Activated CD8-positive, alpha-beta memory T cell treated with anti-CD3 and anti-CD28 coated beads, Interleukin-2, amount 50 U/mL, for 24 hours (primary cell): ENCODE measurements around the gene RBP5.

Experiments
- DNase-seq: peaks from one replicate; pipeline ENCODE4 v3.0.0-alpha.2; 2020; ENCODE audit errors: extremely low read depth

The RBP5 gene

GRCh38 chr12:7101047-7101693, 27.5 kb downstream of the RBP5 start:
- no peak for DNase-seq

GRCh38 chr12:7100239-7100638, 28.4 kb downstream of the RBP5 start:
- DNase-seq: no peak

GRCh38 chr12:7099290-7099996, 29.2 kb downstream of the RBP5 start:
- DNase-seq: no peak

- DNase-seq: no peak
These were observed 31.7 kb downstream of the RBP5 start for GRCh38 chr12:7096979-7097378.

- DNase-seq: no peak
These were observed 32.4 kb downstream of the RBP5 start for GRCh38 chr12:7096006-7096932.

- DNase-seq: no peak
These were observed 34.8 kb downstream of the RBP5 start for GRCh38 chr12:7093892-7094291.

GRCh38 chr12:7093486-7093885, 35.2 kb downstream of the RBP5 start:
- no peak for DNase-seq

GRCh38 chr12:7092986-7093460, 35.7 kb downstream of the RBP5 start:
- no peak for DNase-seq

- peak; percentile 37 for DNase-seq
These were observed 36.3 kb downstream of the RBP5 start, which contains the start of gene C1R for GRCh38 chr12:7092229-7092985. Gene C1R, minus strand, starts transcription at chr12:7092445. Its CDS starts 57 bp downstream, at chr12:7092388.

GRCh38 chr12:7091660-7092228, 36.9 kb downstream of the RBP5 start:
- no peak for DNase-seq

GRCh38 chr12:7091171-7091570, 37.5 kb downstream of the RBP5 start:
- DNase-seq: no peak

GRCh38 chr12:7090222-7090998, 38.3 kb downstream of the RBP5 start:
- no peak for DNase-seq

- DNase-seq: no peak
These were observed 39.4 kb downstream of the RBP5 start for GRCh38 chr12:7089196-7089871.

- DNase-seq: no peak
These were observed 45.6 kb downstream of the RBP5 start for GRCh38 chr12:7083125-7083524.

- no peak for DNase-seq
These were observed 47.7 kb downstream of the RBP5 start for GRCh38 chr12:7081037-7081436.

- DNase-seq: no peak
These were observed 48.9 kb downstream of the RBP5 start for GRCh38 chr12:7079826-7080125.

- no peak for DNase-seq
These were observed 50.5 kb downstream of the RBP5 start for GRCh38 chr12:7078163-7078562.

GRCh38 chr12:7076493-7076892, 52.2 kb downstream of the RBP5 start:
- DNase-seq: no peak

GRCh38 chr12:7075939-7076338, 52.8 kb downstream of the RBP5 start:
- no peak for DNase-seq

GRCh38 chr12:7075518-7075917, 53.2 kb downstream of the RBP5 start:
- DNase-seq: no peak
